ENCODE measurements around the gene TRMT112. TPM values are rescaled to one million over a fixed set of nuclear protein-coding genes. Genes with fewer than 3 reads are reported as not detected.

The TRMT112 gene
- total and polyA plus RNA-seq, 2 of the 8 experiments (the other 6 are each of a cell fraction or from before 2014, with no cell fraction given), result 300 to 650 TPM

- ChIA-PET POLR2A (ENCODE audit: partially characterized antibody) (interaction anchor here (0.9 to 9.5 kb wide), 3 partner anchors 13 to 42 kb away, joined by 3 to 79 read pairs (median 4); no protein-coding TSS in a partner anchor), CTCF (ENCODE audit: partially characterized antibody) (interaction anchor here (1.0 to 11.4 kb wide), 4 partner anchors 15 to 24 kb away, joined by 3 to 134 read pairs (median 4); partner anchors contain the start of genes CATSPERZ and ESRRA)
- no peak overlapping the region for H3K9ac ChIP-seq (replicated peaks in 1 of 4; ENCODE audit: extremely low read depth in 1 of 4, low read depth in 3 of 4, low read length in 3 of 4)
- H3K27me3 ChIP-seq (replicated peaks in 1 of 4; ENCODE audit: control insufficient read depth in 3 of 4, extremely low read depth in 1 of 4, insufficient read depth in 3 of 4, low read length in 3 of 4), result peaks cover 28 to 38% (median 36%) of the 10 kb centered on the region in 4 experiments; a peak in 6 of 7 replicates
- H3K27ac ChIP-seq (ENCODE audit: low read depth, low read length), result no peak overlapping the region
- no peak for TF ChIP-seq EGR1 (IDR thresholded peaks at IDR 0.05; ENCODE audit: borderline replicate concordance, low read depth, low read length)
- H3K23me2 ChIP-seq (ENCODE audit: low read depth, low read length), result peaks cover 15% of the 10 kb centered on the region; the same call in 1 of the 2 replicates
- 0 out of 2 replicates have a peak overlapping the region, but pooled peaks have one; percentile 44 for H2BK5ac ChIP-seq (ENCODE audit: low read depth, low read length)
- H4K91ac ChIP-seq (replicated peaks; ENCODE audit: insufficient read length, low read length), result no peak overlapping the region
- H3K79me1 ChIP-seq (ENCODE audit: low read depth, low read length), result no peaks in the 10 kb centered on the region
- no peak overlapping the region for H4K5ac ChIP-seq (ENCODE audit: insufficient read length, low read depth, low read length)
- no peak overlapping the region for H3K14ac ChIP-seq (ENCODE audit: insufficient read length)
- DNase-seq (ENCODE audit: low read depth in 1 of 2, low spot score in 2 of 2) (no peak), FAIRE-seq (no peak)
- H2AFZ ChIP-seq (ENCODE audit: low read length), result no peak overlapping the region
- no peaks in the 10 kb centered on the region for H3K79me2 ChIP-seq (ENCODE audit: control insufficient read depth in 1 of 2, insufficient read depth in 2 of 2, low read length in 2 of 2)
- H3K4me2 ChIP-seq (ENCODE audit: insufficient read depth in 1 of 2, low read depth in 2 of 2, low read length in 2 of 2), result no peak overlapping the region
- H2AK5ac ChIP-seq (ENCODE audit: low read depth, low read length), result no peak overlapping the region
- no peak overlapping the region for H3K23ac ChIP-seq (ENCODE audit: insufficient read length)
- no peak overlapping the region for H4K8ac ChIP-seq (ENCODE audit: extremely low read depth, insufficient read depth, low read length)
- peaks cover 5 to 17% of the 10 kb centered on the region in 2 experiments for H4K20me1 ChIP-seq (replicated peaks in 1 of 2; ENCODE audit: control insufficient read depth in 1 of 2, insufficient read depth in 2 of 2, low read length in 2 of 2)
- H3K36me3 ChIP-seq (ENCODE audit: control insufficient read depth in 2 of 4, insufficient read depth in 4 of 4, low read length in 3 of 4), result peaks cover 0 to 9% (median 0%) of the 10 kb centered on the region in 4 experiments; a peak in 1 of 8 replicates
- H2BK20ac ChIP-seq (ENCODE audit: low read length), result no peak overlapping the region
- H2BK15ac ChIP-seq (ENCODE audit: low read length), result no peak overlapping the region
- no peaks in the 10 kb centered on the region for H3K9me3 ChIP-seq (ENCODE audit: insufficient read depth in 2 of 2, low read depth in 1 of 2, low read length in 1 of 2)
- peaks cover 0 to 14% (median 7%) of the 10 kb centered on the region in 4 experiments; a peak in 5 of 7 replicates for H3K4me1 ChIP-seq (replicated peaks in 1 of 4; ENCODE audit: control insufficient read depth in 3 of 4, insufficient read depth in 4 of 4, low read length in 3 of 4)
- H3K18ac ChIP-seq (ENCODE audit: extremely low read depth, low read length), result no peak overlapping the region
- H3K56ac ChIP-seq (replicated peaks; ENCODE audit: insufficient read length, low read depth, low read length), result no peak overlapping the region
- no peak overlapping the region for H3K4me3 ChIP-seq (ENCODE audit: extremely low read depth in 1 of 4, insufficient read depth in 2 of 4, low read depth in 3 of 4, low read length in 4 of 4)
- H3K4ac ChIP-seq (replicated peaks; ENCODE audit: insufficient read length, low read depth, low read length), result no peak overlapping the region
- no peak overlapping the region for H2BK12ac ChIP-seq (ENCODE audit: low read depth, low read length)
- H2BK120ac ChIP-seq (replicated peaks; ENCODE audit: low read depth, low read length), result no peak overlapping the region
- WGBS, 2 experiments (ENCODE audit: extremely low coverage in 1 of 2, insufficient coverage in 1 of 2, insufficient read length in 1 of 2, insufficient replicate concordance in 2 of 2, low coverage in 1 of 2, low lambda C conversion rate in 2 of 2, missing lambda C conversion rate in 1 of 2), result 95% methylated on average over 33 of the region's 33 CpGs; no CpG with 5 or more reads in 1 of the 2 experiments
These were observed 29.5 kb downstream of the TRMT112 start for GRCh38 chr11:64287676-64288352.
